Measurements from ENCODE around the gene OPN5. TPM values are rescaled to one million over a fixed set of nuclear protein-coding genes. Genes with fewer than 3 reads are reported as not detected.

OPN5 gene
- polyA plus RNA-seq, 1 of the 3 experiments (the other 2 are of a cell fraction), result not detected

DNA sequence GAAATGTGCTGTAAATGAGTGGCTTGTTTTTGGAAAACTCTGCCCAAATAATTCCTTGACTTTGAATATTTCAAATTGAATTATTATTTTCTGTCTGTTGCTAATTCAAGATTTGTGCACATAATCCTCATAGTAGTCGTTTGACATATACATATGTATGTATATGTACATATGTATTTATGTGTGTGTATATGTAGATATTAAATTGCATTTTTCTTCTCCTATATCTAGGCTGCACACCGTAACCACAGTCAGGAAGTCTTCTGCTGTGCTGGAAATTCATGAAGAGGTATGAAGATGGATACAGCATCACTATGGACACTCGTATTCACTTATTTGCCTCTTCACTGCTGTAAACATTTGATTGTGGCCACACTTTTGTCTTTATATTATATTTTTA is 29.6 kb downstream of the OPN5 start:
- Histone ChIP-seq H3K9me3 (no peaks in the 10 kb centered on the region), H3F3A (replicated peaks; ENCODE audit: insufficient read depth) (no peaks in the 10 kb centered on the region), H4K20me1 (ENCODE audit: insufficient read depth) (no peaks in the 10 kb centered on the region), H3K9ac (no peak overlapping the region), H3K79me2 (ENCODE audit: insufficient read depth) (no peaks in the 10 kb centered on the region), H3K9me2 (no peaks in the 10 kb centered on the region), H3K4me3 (ENCODE audit: low read depth in 2 of 2, low read length in 1 of 2) (no peak overlapping the region), H2AFZ (ENCODE audit: low read depth) (no peak overlapping the region), H3K27ac (ENCODE audit: low read depth in 2 of 2, low read length in 1 of 2) (no peak overlapping the region), H3K36me3 (replicated peaks in 1 of 2; ENCODE audit: control insufficient read depth in 1 of 2, insufficient read depth in 2 of 2, low read length in 1 of 2) (no peaks in the 10 kb centered on the region), H3K27me3 (ENCODE audit: insufficient read depth) (peaks cover 39% of the 10 kb centered on the region; the same call in 1 of the 2 replicates), H3K4me1 (ENCODE audit: control insufficient read depth in 1 of 2, insufficient read depth in 2 of 2, low read depth in 1 of 2, low read length in 1 of 2) (no peaks in the 10 kb centered on the region), H3K4me2 (no peak overlapping the region)
- TF ChIP-seq NFIC (IDR thresholded peaks at IDR 0.05; ENCODE audit: borderline replicate concordance) (no peak), SIN3A (IDR thresholded peaks at IDR 0.05; ENCODE audit: borderline replicate concordance, low read depth, low read length) (no peak)
- TF ChIP-seq, protein P1, sequence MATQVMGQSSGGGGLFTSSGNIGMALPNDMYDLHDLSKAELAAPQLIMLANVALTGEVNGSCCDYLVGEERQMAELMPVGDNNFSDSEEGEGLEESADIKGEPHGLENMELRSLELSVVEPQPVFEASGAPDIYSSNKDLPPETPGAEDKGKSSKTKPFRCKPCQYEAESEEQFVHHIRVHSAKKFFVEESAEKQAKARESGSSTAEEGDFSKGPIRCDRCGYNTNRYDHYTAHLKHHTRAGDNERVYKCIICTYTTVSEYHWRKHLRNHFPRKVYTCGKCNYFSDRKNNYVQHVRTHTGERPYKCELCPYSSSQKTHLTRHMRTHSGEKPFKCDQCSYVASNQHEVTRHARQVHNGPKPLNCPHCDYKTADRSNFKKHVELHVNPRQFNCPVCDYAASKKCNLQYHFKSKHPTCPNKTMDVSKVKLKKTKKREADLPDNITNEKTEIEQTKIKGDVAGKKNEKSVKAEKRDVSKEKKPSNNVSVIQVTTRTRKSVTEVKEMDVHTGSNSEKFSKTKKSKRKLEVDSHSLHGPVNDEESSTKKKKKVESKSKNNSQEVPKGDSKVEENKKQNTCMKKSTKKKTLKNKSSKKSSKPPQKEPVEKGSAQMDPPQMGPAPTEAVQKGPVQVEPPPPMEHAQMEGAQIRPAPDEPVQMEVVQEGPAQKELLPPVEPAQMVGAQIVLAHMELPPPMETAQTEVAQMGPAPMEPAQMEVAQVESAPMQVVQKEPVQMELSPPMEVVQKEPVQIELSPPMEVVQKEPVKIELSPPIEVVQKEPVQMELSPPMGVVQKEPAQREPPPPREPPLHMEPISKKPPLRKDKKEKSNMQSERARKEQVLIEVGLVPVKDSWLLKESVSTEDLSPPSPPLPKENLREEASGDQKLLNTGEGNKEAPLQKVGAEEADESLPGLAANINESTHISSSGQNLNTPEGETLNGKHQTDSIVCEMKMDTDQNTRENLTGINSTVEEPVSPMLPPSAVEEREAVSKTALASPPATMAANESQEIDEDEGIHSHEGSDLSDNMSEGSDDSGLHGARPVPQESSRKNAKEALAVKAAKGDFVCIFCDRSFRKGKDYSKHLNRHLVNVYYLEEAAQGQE (IDR thresholded peaks at IDR 0.05; ENCODE audit: low read depth, low read length), result no peak
- DNase-seq, result no peak
- CTCF ChIA-PET, result no interaction called here
- POLR2A ChIA-PET, result no interaction called here
- WGBS (ENCODE audit: low lambda C conversion rate), result 2% methylated on average over 3 of the region's 3 CpGs

DNA sequence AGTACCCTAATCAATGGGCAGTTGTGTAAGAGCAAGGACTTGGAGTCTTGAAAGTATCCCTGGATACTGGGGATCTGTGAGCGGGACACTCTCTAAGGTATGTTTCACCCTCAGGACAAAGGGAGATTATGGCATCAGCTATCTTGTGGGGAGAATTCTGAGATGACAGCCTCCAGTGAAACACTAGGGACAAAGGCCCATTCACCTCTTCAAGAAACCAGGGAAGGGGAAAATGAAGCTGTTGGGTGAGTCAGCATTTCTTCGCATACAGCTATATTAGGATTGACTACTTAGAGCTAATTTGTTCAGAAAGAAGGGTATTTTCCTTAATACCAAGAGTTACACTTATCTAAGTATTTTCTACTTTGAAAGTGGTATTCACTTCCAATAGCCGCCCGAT is 35.9 kb downstream of the OPN5 start:
- H3K4me3 ChIP-seq (ENCODE audit: low read depth in 2 of 2, low read length in 1 of 2), result no peak overlapping the region
- 13% methylated on average over 4 of the region's 4 CpGs for WGBS (ENCODE audit: low lambda C conversion rate)
- no peaks in the 10 kb centered on the region for H3K9me2 ChIP-seq
- H3K4me1 ChIP-seq (ENCODE audit: control insufficient read depth in 1 of 2, insufficient read depth in 2 of 2, low read depth in 1 of 2, low read length in 1 of 2), result no peaks in the 10 kb centered on the region
- H3K4me2 ChIP-seq, result no peak overlapping the region
- no peaks in the 10 kb centered on the region for H4K20me1 ChIP-seq (ENCODE audit: insufficient read depth)
- H3K36me3 ChIP-seq (replicated peaks in 1 of 2; ENCODE audit: control insufficient read depth in 1 of 2, insufficient read depth in 2 of 2, low read length in 1 of 2), result no peaks in the 10 kb centered on the region
- no peak for TF ChIP-seq RFX5 (IDR thresholded peaks at IDR 0.05; ENCODE audit: low read length)
- TF ChIP-seq, protein P2, sequence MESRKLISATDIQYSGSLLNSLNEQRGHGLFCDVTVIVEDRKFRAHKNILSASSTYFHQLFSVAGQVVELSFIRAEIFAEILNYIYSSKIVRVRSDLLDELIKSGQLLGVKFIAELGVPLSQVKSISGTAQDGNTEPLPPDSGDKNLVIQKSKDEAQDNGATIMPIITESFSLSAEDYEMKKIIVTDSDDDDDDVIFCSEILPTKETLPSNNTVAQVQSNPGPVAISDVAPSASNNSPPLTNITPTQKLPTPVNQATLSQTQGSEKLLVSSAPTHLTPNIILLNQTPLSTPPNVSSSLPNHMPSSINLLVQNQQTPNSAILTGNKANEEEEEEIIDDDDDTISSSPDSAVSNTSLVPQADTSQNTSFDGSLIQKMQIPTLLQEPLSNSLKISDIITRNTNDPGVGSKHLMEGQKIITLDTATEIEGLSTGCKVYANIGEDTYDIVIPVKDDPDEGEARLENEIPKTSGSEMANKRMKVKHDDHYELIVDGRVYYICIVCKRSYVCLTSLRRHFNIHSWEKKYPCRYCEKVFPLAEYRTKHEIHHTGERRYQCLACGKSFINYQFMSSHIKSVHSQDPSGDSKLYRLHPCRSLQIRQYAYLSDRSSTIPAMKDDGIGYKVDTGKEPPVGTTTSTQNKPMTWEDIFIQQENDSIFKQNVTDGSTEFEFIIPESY (IDR thresholded peaks at IDR 0.05; ENCODE audit: borderline replicate concordance, low read depth), result no peak
- no peak for TF ChIP-seq GATA2 (CRISPR knock-in tag; IDR thresholded peaks at IDR 0.05)
- no peak for TF ChIP-seq TEAD4 (IDR thresholded peaks at IDR 0.05; ENCODE audit: borderline replicate concordance, insufficient read depth)
- no peak for TF ChIP-seq FOSL2 (IDR thresholded peaks at IDR 0.05; ENCODE audit: borderline replicate concordance, low read depth)
- TF ChIP-seq, protein P3, sequence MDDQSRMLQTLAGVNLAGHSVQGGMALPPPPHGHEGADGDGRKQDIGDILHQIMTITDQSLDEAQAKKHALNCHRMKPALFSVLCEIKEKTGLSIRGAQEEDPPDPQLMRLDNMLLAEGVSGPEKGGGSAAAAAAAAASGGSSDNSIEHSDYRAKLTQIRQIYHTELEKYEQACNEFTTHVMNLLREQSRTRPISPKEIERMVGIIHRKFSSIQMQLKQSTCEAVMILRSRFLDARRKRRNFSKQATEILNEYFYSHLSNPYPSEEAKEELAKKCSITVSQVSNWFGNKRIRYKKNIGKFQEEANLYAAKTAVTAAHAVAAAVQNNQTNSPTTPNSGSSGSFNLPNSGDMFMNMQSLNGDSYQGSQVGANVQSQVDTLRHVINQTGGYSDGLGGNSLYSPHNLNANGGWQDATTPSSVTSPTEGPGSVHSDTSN (IDR thresholded peaks at IDR 0.05), result no peak
- TF ChIP-seq, protein P4, sequence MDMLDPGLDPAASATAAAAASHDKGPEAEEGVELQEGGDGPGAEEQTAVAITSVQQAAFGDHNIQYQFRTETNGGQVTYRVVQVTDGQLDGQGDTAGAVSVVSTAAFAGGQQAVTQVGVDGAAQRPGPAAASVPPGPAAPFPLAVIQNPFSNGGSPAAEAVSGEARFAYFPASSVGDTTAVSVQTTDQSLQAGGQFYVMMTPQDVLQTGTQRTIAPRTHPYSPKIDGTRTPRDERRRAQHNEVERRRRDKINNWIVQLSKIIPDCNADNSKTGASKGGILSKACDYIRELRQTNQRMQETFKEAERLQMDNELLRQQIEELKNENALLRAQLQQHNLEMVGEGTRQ (IDR thresholded peaks at IDR 0.05; ENCODE audit: borderline replicate concordance, low read depth, low read length), result no peak
- TF ChIP-seq, protein P5, sequence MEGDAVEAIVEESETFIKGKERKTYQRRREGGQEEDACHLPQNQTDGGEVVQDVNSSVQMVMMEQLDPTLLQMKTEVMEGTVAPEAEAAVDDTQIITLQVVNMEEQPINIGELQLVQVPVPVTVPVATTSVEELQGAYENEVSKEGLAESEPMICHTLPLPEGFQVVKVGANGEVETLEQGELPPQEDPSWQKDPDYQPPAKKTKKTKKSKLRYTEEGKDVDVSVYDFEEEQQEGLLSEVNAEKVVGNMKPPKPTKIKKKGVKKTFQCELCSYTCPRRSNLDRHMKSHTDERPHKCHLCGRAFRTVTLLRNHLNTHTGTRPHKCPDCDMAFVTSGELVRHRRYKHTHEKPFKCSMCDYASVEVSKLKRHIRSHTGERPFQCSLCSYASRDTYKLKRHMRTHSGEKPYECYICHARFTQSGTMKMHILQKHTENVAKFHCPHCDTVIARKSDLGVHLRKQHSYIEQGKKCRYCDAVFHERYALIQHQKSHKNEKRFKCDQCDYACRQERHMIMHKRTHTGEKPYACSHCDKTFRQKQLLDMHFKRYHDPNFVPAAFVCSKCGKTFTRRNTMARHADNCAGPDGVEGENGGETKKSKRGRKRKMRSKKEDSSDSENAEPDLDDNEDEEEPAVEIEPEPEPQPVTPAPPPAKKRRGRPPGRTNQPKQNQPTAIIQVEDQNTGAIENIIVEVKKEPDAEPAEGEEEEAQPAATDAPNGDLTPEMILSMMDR (IDR thresholded peaks at IDR 0.05), result no peak
- no peaks in the 10 kb centered on the region for H3K79me2 ChIP-seq (ENCODE audit: insufficient read depth)
- no peaks in the 10 kb centered on the region for H3K9me3 ChIP-seq
- no peaks in the 10 kb centered on the region for H3F3A ChIP-seq (replicated peaks; ENCODE audit: insufficient read depth)
- peaks cover 29% of the 10 kb centered on the region; the same call in 1 of the 2 replicates for H3K27me3 ChIP-seq (ENCODE audit: insufficient read depth)
- no peak for DNase-seq
- CTCF ChIA-PET, result interaction anchor here (1.3 kb wide), 1 partner anchor 29 kb away, joined by 5 read pairs; no protein-coding TSS in a partner anchor
- POLR2A ChIA-PET, result no interaction called here
- H3K9ac ChIP-seq, result no peak overlapping the region
- H2AFZ ChIP-seq (ENCODE audit: low read depth), result no peak overlapping the region
- H3K27ac ChIP-seq (ENCODE audit: low read depth in 2 of 2, low read length in 1 of 2), result no peak overlapping the region

Data from SK-N-SH (cell line).